SKM-1 treated with dmso at 0.1 percent for 144 hours (cell line): ENCODE measurements around the gene ADAM17.
"Not testable (repeated sequence)": the region's sequence is repeated elsewhere in the genome, so short reads cannot be mapped to it uniquely, and the experiment has no call there.

Experiments used
- DNase-seq: peaks from one replicate; lab custom pipeline; 2025; ENCODE audit not compliant: unreplicated experiment; lab: John Stamatoyannopoulos, UW

Gene ADAM17

DNA sequence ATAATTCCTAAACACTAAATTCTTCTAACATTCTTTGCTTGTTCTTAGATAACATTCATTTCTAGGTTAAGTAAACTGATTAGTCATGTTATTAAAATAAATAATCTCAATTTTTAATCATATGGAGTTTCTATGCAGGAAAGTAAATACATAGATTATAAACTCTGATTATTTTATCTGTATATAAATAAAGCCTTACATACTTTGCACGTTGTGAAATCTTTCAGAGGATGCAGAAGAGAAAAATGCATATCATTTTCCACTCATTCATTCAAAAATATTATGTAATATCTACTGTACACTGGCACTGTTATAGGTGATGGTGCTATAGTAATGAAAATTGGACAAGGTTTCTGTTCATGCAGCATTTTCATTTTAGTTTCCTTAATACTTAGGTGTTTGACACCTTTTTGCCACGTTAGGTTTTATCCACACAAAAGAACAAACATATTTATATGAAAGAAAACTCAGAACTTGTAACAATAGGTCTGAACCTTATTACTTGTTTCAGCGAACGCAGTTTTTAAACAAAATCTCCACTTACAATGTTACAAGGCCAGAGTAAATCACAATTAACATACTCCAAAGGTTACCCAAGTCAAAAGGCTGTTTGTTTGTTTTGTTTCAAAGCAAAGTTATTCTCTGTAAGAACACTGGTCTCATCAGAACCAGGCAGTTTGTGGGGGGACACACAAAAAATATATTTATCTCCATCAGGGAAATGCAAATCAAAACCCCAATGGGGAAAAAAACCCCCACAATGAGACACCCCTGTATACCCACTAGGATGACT is 27.4 kb downstream of the ADAM17 start:
- DNase-seq: no peak

GRCh38 chr2:9525266-9525665 is 30.4 kb downstream of the ADAM17 start:
- DNase-seq: no peak

- no peak for DNase-seq
Observed at GRCh38 chr2:9524291-9524690, 31.3 kb downstream of the ADAM17 start.

DNA sequence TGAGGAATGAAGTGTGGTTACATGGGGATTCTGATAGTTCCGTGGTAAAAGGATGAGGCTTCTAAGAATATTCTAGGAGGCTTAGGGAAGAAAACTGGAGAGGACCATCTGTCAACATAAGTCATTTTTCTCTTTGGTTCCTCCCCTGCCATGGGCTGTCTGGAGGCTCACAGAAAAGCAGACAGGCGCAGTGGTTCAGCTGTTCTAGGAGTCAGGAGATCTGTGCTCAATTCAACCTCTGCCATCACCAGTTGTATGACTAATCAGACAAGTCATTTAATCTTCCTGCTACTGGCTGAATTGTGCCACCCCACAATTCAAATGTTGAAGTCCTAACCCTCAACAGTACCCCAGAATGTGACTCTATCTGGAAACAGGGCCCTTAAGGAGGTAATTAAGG is 36.4 kb downstream of the ADAM17 start:
- no peak for DNase-seq

GRCh38 chr2:9518780-9519179 is 36.9 kb downstream of the ADAM17 start:
- no peak for DNase-seq

- DNase-seq: no peak
Observed at GRCh38 chr2:9518163-9518562, 37.5 kb downstream of the ADAM17 start.

DNA sequence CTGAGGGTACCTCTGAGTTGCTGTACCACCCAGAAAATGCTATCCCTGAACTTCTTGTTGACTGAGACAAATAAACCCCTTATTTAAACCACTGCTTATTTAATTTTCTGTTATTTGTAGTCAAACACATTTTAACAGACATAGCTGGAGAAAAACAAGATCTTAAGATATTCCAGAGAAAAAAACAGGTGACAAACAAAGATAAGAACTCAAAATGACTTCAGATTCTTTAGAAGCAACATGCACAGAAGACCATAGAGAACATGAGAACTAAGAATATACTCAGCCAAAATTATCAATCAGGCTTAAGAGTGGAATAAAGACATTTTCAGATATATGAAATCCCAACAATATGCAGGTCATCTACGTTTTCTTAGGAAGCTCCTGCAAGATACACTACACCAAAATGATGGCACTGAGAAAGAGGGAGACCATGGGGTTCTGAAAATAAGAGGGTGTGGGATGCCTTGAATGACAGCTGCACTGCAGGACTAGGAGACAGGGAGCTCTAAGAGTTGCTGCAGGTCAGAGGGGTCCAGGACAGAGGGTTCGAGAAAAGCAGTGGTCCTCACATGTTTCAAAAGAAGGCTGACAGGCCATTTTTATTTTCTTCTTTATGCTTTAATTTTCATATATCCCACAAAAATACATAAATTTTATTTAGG is 38.4 kb downstream of the ADAM17 start:
- no peak for DNase-seq

DNA sequence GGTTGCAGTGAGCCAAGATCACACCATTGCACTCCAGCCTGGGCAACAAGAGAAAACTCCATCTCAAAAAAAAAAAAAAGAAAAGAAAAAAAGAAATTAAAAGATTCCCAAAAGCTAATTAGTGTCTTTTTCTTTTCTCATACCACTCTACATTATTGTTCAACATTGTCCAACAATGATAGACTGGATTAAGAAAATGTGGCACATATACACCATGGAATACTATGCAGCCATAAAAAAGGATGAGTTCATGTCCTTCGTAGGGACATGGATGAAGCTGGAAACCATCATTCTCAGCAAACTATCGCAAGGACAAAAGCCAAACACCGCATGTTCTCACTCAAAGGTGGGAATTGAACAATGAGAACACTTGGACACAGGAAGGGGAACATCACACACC is 41.7 kb downstream of the ADAM17 start:
- not testable (repeated sequence) for DNase-seq

DNA sequence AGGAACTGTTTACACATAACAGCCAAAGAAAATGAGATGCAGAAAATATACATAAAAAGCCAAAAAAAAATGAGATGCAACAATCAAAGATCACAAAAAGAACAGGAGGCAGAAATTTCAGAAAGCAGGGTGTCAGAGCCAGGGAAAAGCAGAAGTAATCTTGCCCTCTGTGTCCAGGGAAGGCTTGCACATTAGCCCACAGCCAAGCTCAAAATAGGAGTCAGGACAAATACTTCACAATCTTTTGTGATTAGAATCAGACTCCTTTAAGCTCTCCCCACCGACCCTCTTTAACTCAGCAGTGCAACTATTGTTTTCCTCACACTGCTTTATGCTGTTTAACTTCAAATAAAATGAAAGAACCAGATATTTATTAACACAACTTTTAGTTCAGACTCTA is 46.7 kb downstream of the ADAM17 start:
- DNase-seq: peak; percentile 23

GRCh38 chr2:9498210-9498609 is 57.4 kb downstream of the ADAM17 start:
- DNase-seq: no peak

- no peak for DNase-seq
Observed at GRCh38 chr2:9497017-9497416, 58.6 kb downstream of the ADAM17 start.

- no peak for DNase-seq
Observed at GRCh38 chr2:9494081-9494480, 61.5 kb downstream of the ADAM17 start.

DNA sequence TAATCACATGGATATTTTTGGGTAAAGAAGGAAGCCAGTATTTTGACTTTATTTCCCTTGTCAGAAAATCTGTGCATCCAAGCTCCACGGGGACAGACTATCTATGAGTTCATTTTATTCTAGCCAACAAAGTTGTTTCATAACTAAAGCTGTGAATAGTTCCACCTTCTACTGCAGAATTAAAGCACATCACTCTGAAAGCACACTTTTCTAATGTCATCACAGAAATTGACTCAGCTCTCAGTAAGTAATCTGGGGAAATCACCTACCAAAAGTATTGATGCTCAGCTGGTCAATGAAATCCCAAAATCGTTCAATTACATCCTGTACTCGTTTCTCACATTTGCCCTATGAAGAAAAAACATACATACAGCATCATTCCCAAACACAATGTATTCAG is 62.2 kb downstream of the ADAM17 start:
- DNase-seq: no peak

DNA sequence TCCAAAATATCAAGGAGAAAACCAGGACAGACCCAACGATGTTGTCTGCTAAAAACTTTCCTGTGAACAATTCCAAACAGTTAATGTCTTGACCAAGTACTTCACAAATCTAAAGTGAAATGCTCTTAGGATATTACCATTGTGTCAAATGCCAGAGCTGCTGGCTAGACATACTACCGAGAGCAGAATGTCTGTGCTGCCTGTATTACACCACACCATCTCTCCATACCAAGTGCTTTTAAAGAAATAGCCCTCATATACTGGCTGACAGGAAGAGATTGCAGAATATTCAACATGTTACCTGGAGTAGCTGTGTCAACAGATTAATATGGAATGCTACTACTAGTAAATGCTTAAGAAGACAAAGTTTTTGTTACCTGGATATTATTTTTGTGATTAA is 62.7 kb downstream of the ADAM17 start:
- DNase-seq: no peak

DNA sequence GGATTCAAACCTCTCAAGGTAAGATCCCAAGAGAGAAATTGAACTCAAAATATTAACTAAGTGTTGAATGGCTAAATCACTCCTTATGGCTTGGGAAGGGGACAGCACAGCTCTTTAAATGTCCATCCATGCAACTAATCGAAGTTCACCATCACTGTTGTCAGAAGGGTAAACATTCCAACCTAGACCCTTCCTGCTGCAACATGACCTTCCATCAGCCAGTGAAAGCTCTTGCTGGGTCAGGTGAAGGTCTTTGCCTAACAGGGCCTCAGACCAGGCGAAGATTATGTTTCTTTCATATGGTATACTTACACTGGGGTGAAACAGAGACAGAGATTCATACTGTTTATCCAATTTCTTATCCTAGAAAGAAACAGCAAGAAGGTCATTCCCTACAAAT is 64.8 kb downstream of the ADAM17 start:
- DNase-seq: no peak

GRCh38 chr2:9488583-9489547 is 66.8 kb downstream of the ADAM17 start:
- DNase-seq: no peak

GRCh38 chr2:9484533-9484932 is 71.1 kb downstream of the ADAM17 start:
- DNase-seq: no peak

DNA sequence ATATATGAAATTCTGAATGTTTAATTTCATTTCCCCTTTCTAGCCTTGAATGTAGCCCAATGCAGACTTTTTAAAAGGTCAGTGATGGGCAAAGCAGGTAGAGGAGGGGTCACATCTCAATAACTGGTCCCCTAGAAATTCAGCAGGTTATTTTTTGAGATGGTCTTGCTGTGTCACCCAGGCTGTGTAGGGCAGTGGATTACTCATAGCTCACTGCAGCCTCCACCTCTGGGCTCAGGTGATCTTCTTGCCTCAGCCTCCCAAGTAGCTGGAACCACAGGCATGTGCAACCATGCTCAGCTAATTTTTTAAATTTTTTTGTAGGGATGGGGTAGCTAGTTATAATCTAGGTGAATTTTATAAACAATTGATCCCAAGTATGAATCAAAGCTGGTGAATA is 72.5 kb downstream of the ADAM17 start:
- DNase-seq: no peak

- DNase-seq: no peak
Observed at GRCh38 chr2:9480157-9480556, 75.5 kb downstream of the ADAM17 start.

- DNase-seq: no peak
Observed at GRCh38 chr2:9478526-9478925, 77.1 kb downstream of the ADAM17 start.

DNA sequence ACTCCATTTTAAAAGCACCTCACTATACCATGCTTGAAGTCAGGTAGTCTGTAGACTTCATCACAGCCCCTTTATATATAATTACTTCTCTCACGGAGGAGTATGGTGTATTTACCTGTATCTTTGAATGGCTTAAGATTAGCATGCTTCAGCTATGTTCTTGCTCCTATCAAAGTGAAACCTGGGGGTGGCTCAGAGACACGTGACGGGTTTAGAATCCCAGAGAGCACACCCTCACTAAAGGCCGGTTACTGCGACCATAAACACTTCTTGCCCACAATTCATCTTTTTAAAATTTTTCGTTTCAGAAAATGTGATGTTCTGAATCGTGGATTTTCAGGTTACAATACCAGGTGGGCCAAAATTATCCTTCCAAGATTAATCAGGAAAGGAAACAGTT is 77.7 kb downstream of the ADAM17 start:
- no peak for DNase-seq
